Cardiac muscle cell (in vitro differentiated cells and primary cell): Measurements from ENCODE around the gene GHRL. TPM values are rescaled to one million over a fixed set of nuclear protein-coding genes. Genes with fewer than 3 reads are reported as not detected.
A peak's percentile ranks its signal among the peaks of the same experiment; 100 is the strongest.

ENCODE experiments used
- DNase-seq, 2 donors: peaks; one replicate each; pipeline versions ENCODE4 v3.0.0 to v3.0.0-alpha.2; 2010 to 2017; ENCODE audit warnings: low read depth in 1 of 2, low spot score in 1 of 2
- H3K27ac ChIP-seq: fragments of 200-600 bp; sonication (generic); 2 replicates; pipeline ENCODE4 v1.5.1; 2016
- H3K27me3 ChIP-seq: fragments of 200-600 bp; sonication (generic); 2 replicates; pipeline ENCODE4 v1.6.0; 2016; ENCODE audit warnings: control low read depth
- H3K36me3 ChIP-seq: fragments of 200-600 bp; sonication (generic); 2 replicates; pipeline ENCODE4 v1.5.1; 2016; ENCODE audit warnings: control low read depth
- H3K4me1 ChIP-seq: fragments of 200-600 bp; sonication (generic); 2 replicates; pipeline ENCODE4 v1.8.1; 2017; ENCODE audit warnings: low read depth, mild to moderate bottlenecking, mixed run types
- H3K4me3 ChIP-seq: fragments of 200-600 bp; sonication (generic); 2 replicates; pipeline ENCODE4 v1.5.1; 2016; ENCODE audit warnings: mild to moderate bottlenecking
- H3K9me3 ChIP-seq: fragments of 200-600 bp; sonication (generic); 2 replicates; pipeline ENCODE4 v1.5.1; 2017; ENCODE audit warnings: low read depth, mild to moderate bottlenecking, control low read depth
- CTCF ChIP-seq: IDR thresholded peaks from 2 replicates; pipeline ENCODE4 v1.5.1; 2012; ENCODE audit warnings: low read depth, mild to moderate bottlenecking, low read length
- polyA plus RNA-seq: library from polyadenylated mRNA; unstranded; fragments of >200 nt; fragmentation: Nextera tagmentation; extraction: Ambion mirVana; gene quantifications from 2 replicates; pipeline ENCODE4 v1.2.1, GENCODE V29; 2016
- total RNA-seq: library from RNA; depleted of rRNA; stranded (reverse); fragments of >200 nt; gene quantifications from 2 replicates; pipeline ENCODE4 v1.2.3, GENCODE V29; 2016

The GHRL gene
- 0.18 TPM in 1 of 2 replicates, not detected in the other for total RNA-seq
- polyA plus RNA-seq, result 0.46 and 1.4 TPM in 2 replicates

DNA sequence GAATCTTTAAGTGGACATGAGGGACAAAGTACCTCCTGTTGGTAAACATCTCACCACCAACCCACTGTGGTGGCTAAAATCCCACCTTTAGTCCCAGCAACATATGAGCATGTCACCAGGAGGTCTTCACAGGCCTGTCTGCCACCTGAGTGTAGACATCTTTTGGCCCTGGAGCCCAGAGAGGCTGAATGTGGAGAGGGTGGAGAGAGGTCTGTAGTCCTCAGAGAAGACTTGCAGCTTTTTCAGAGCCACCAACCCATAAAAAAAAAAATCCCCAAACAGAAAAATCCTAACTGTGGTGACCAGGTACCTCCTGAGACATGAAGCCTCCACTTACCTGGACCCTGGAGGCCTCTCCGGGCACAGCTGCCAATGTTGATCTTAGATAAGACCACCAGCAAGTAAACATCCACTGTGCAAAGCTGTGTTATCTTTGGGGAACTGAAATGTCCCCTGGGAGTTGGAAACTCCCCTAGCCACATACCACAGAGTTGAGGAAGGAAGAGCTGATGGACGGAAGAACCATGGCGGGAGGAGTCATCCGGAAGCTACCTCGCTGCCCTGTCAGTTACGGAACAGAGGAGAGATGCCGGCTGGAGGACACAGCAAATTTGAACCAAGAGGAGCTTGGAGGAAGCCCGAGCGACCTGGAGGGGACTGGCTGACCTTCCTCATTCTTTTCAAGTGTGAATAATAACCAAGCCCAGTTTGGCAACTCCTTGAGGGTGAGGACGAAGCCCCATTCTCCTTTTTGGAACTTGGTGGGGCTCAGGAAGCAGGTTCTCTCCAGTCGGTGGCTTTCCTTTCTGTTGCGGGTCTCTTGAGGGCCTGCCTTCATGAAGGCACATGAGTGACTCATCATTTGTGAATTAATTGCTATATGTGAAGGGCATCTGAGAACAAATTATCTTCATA is at the start of gene GHRL:
TSS of gene GHRL (minus strand) at position 443 of the 915 bp plus-strand sequence. CDS start 2,767 bp downstream, outside the sequence.
- DNase-seq, result peak in 1 of 2 donors; percentile 53
- Histone ChIP-seq H3K27me3 (no peaks in the 10 kb centered on the region), H3K4me3 (no peak within 1 kb of the TSS), H3K9me3 (no peaks in the 10 kb centered on the region), H3K36me3 (peaks cover 4% of the 10 kb centered on the region), H3K4me1 (no peaks in the 10 kb centered on the region), H3K27ac (no peak within 1 kb of the TSS)
- TF ChIP-seq CTCF, result no peak

DNA sequence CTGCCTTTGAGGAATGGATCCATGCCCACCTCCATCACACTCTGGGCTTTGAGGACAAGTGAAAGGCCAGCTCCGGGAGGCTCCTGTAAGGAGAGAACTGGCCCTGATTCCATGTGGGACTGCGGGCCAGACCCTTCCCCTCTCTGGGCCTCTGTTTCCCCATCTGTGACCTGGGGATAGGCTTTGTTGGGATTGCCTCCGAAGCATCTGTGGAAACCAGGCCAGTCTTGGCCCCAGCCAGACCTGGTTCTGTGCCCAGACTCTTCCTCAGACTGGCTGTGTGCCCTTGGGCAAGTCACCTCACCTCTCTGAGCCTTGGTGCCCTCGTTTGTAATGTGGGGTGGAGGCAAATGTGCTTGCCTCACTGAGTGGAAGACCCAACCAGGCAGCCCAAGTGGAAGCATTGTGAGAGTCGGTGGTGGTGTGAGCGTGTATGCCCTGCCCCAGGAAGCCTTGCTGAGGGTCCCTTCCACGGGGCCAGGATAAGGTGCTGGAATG is 49.2 kb upstream of the GHRL start:
- DNase-seq, result no peak
- TF ChIP-seq CTCF, result no peak
- Histone ChIP-seq H3K27ac (no peak overlapping the region), H3K9me3 (no peaks in the 10 kb centered on the region), H3K4me3 (no peak overlapping the region), H3K27me3 (no peaks in the 10 kb centered on the region), H3K36me3 (no peaks in the 10 kb centered on the region), H3K4me1 (no peaks in the 10 kb centered on the region)

DNA sequence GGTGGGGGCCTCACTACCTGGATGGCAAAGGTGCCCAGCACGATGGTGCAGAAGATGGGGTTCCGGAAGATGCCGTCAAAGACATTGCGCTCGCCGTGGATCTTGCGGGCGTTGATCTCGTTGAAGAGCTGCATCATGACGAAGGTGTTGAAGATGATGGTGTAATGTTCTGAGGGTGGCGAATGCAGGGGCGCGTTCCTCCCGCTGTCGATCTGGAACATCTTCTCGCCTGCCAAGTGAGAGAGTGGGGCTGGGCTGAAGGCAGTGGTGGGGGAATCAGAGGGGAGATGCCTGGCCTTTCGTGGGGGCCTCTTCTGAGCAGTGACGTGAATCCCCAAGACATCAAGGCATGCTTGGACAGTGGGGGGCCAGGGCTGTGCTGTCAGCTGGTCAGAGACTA is 47.7 kb upstream of the GHRL start:
- Histone ChIP-seq H3K27me3 (no peaks in the 10 kb centered on the region), H3K4me1 (peaks cover 3% of the 10 kb centered on the region), H3K9me3 (no peaks in the 10 kb centered on the region), H3K36me3 (no peaks in the 10 kb centered on the region), H3K4me3 (no peak overlapping the region), H3K27ac (no peak overlapping the region)
- no peak for DNase-seq
- no peak for TF ChIP-seq CTCF

GRCh38 chr3:10340046-10340445 is 47.3 kb upstream of the GHRL start:
- Histone ChIP-seq H3K4me3 (no peak overlapping the region), H3K36me3 (no peaks in the 10 kb centered on the region), H3K27me3 (no peaks in the 10 kb centered on the region), H3K27ac (no peak overlapping the region), H3K4me1 (peaks cover 3% of the 10 kb centered on the region), H3K9me3 (no peaks in the 10 kb centered on the region)
- DNase-seq, result no peak
- no peak for TF ChIP-seq CTCF

DNA sequence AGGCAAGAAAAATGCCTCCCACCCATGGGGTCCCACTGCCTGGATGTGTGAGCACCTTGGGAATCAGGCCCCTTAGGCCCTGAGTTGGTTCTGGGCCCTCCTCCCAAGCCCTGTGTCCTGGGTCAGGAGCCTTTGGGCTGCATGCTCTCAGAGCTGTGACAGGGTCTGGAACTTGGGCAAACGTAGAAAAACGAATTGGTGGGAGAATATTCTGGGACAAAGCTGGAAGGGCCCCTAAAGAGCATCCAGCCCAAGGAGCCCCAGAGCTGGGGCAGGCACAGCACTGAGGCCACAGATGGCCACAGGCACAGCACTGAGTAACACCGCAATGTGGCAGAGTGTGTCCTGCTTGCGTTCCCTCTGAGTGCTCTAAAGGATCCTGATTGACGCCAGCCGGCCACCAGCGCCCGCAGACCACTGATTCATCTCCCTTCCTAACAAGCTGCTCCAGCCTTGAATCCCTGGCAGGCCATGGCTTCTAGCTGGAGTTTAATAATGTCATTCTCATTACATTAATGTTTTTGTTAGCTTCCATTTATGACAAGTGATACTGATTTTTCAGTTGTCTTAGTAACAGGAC is 46.7 kb upstream of the GHRL start:
- no peak overlapping the region for H3K4me3 ChIP-seq
- no peak overlapping the region for H3K27ac ChIP-seq
- no peaks in the 10 kb centered on the region for H3K27me3 ChIP-seq
- TF ChIP-seq CTCF, result no peak
- DNase-seq, result no peak
- no peaks in the 10 kb centered on the region for H3K36me3 ChIP-seq
- peaks cover 3% of the 10 kb centered on the region for H3K4me1 ChIP-seq
- H3K9me3 ChIP-seq, result no peaks in the 10 kb centered on the region
